NCI-H2029 treated with DMSO at 0.1 percent for 48 hours (cell line): ENCODE data around the gene TRAFD1.

Experiments used
- DNase-seq: peaks from one replicate; lab custom pipeline; 2025; lab: John Stamatoyannopoulos, UW

The TRAFD1 gene

DNA sequence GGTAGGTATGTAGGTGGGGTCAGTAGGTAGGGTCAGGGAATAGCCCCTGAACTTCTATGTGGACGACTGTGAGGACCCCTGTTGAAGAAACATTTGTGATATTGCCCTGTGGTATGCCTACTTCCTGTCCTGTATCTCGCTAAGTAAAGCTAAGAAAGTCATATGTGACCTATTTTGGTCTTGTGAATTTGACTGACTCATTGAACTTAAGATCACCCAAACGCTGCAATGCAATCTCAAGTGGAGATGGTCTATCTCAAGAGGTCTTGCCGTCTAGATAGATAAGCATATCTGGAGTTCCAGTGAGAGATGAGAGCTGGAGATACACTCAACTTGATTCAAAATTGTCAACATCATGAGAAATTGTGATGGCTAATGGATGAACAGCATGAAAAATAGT, 73.8 kb downstream of the TRAFD1 start:
- DNase-seq: no peak
